ENCODE measurements around the gene MAFB.

- TF ChIP-seq MEF2A (IDR thresholded peaks at IDR 0.05; ENCODE audit: borderline replicate concordance, low read depth) (no peak), POLR2AphosphoS5 (IDR thresholded peaks at IDR 0.05; ENCODE audit: low read depth, low read length) (no peak), EP300 (IDR thresholded peaks at IDR 0.05; ENCODE audit: borderline replicate concordance in 1 of 2, low read depth in 1 of 2, low read length in 1 of 2) (no peak), ZBTB33 (IDR thresholded peaks at IDR 0.05; ENCODE audit: borderline replicate concordance, low read depth) (no peak), RXRA (IDR thresholded peaks at IDR 0.05; ENCODE audit: borderline replicate concordance, low read depth) (no peak), JUND (IDR thresholded peaks at IDR 0.05) (no peak), RFX5 (IDR thresholded peaks at IDR 0.05; ENCODE audit: low read length) (no peak), TAF1 (IDR thresholded peaks at IDR 0.05; ENCODE audit: borderline replicate concordance, low read depth, low read length) (no peak), ELF1 (IDR thresholded peaks at IDR 0.05) (no peak), USF2 (IDR thresholded peaks at IDR 0.05; ENCODE audit: borderline replicate concordance, low read depth, low read length) (no peak), FOXM1 (IDR thresholded peaks at IDR 0.05; ENCODE audit: low read depth) (no peak), RAD21 (IDR thresholded peaks at IDR 0.05; ENCODE audit: low read length) (no peak)
- TF ChIP-seq, protein P1, sequence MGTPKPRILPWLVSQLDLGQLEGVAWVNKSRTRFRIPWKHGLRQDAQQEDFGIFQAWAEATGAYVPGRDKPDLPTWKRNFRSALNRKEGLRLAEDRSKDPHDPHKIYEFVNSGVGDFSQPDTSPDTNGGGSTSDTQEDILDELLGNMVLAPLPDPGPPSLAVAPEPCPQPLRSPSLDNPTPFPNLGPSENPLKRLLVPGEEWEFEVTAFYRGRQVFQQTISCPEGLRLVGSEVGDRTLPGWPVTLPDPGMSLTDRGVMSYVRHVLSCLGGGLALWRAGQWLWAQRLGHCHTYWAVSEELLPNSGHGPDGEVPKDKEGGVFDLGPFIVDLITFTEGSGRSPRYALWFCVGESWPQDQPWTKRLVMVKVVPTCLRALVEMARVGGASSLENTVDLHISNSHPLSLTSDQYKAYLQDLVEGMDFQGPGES (IDR thresholded peaks at IDR 0.05; ENCODE audit: low read depth, low read length), result no peak
- TF ChIP-seq, protein P2, sequence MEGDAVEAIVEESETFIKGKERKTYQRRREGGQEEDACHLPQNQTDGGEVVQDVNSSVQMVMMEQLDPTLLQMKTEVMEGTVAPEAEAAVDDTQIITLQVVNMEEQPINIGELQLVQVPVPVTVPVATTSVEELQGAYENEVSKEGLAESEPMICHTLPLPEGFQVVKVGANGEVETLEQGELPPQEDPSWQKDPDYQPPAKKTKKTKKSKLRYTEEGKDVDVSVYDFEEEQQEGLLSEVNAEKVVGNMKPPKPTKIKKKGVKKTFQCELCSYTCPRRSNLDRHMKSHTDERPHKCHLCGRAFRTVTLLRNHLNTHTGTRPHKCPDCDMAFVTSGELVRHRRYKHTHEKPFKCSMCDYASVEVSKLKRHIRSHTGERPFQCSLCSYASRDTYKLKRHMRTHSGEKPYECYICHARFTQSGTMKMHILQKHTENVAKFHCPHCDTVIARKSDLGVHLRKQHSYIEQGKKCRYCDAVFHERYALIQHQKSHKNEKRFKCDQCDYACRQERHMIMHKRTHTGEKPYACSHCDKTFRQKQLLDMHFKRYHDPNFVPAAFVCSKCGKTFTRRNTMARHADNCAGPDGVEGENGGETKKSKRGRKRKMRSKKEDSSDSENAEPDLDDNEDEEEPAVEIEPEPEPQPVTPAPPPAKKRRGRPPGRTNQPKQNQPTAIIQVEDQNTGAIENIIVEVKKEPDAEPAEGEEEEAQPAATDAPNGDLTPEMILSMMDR (IDR thresholded peaks at IDR 0.05), result no peak
Measured at GRCh38 chr20:40686893-40687292, 2.1 kb downstream of the MAFB start.
